D721Med (cell line): Measurements from ENCODE around the gene HMCN1.

Experiments used
- DNase-seq: peaks from one replicate; pipeline ENCODE4 v3.0.0; 2011; ENCODE audit warnings: low spot score; ENCODE audit not compliant: insufficient read length
- FAIRE-seq: peaks from 2 replicates; lab custom pipeline; 2011; peaks lifted over from hg19 to GRCh38; lab: Jason Lieb, UNC
- CTCF ChIP-seq: IDR thresholded peaks from 2 replicates; pipeline ENCODE4 v1.5.1; 2012; ENCODE audit warnings: mild to moderate bottlenecking, control low read depth; ENCODE audit not compliant: insufficient read depth; ENCODE audit errors: missing control alignments

Gene HMCN1

GRCh38 chr1:185834371-185834905 is 100.2 kb downstream of the HMCN1 start:
- TF ChIP-seq CTCF: no peak

GRCh38 chr1:185835191-185835590 is 101.0 kb downstream of the HMCN1 start:
- FAIRE-seq (no peak), DNase-seq (no peak)
- no peak for TF ChIP-seq CTCF

More at GRCh38 chr1:185834371-185834905, 100.2 kb downstream of the HMCN1 start:
- DNase-seq: no peak
- FAIRE-seq: no peak

- no peak for FAIRE-seq
- DNase-seq: no peak
- no peak for TF ChIP-seq CTCF
Observed at GRCh38 chr1:185837711-185838110, 103.5 kb downstream of the HMCN1 start.

GRCh38 chr1:185838111-185838510 is 103.9 kb downstream of the HMCN1 start:
- TF ChIP-seq CTCF: no peak
- DNase-seq: no peak
- no peak for FAIRE-seq

GRCh38 chr1:185840880-185841279 is 106.7 kb downstream of the HMCN1 start:
- FAIRE-seq: no peak

GRCh38 chr1:185843297-185843869 is 109.2 kb downstream of the HMCN1 start:
- TF ChIP-seq CTCF: no peak
- FAIRE-seq: no peak
- no peak for DNase-seq

More at GRCh38 chr1:185840880-185841279, 106.7 kb downstream of the HMCN1 start:
- no peak for TF ChIP-seq CTCF
- DNase-seq: no peak

GRCh38 chr1:185843986-185844385 is 109.8 kb downstream of the HMCN1 start:
- DNase-seq (no peak), FAIRE-seq (no peak)
- no peak for TF ChIP-seq CTCF
